Astrocyte (in vitro differentiated cells and primary cell): ENCODE measurements around the gene PLAAT2. TPM values are rescaled to one million over a fixed set of nuclear protein-coding genes. Genes with fewer than 3 reads are reported as not detected.

ENCODE experiments used
- DNase-seq: peaks from one replicate; pipeline ENCODE4 v3.0.0-alpha.2; 2010; ENCODE audit warnings: low read depth
- FAIRE-seq: peaks from 2 replicates; lab custom pipeline; 2011; peaks lifted over from hg19 to GRCh38; lab: Jason Lieb, UNC
- H2AFZ ChIP-seq: 2 replicates; pipeline ENCODE4 v1.6.0; 2012; ENCODE audit warnings: low read depth, low read length, inconsistent platforms
- H3K27ac ChIP-seq: 2 replicates; pipeline ENCODE4 v1.5.1; 2011; ENCODE audit warnings: low read depth, low read length, inconsistent platforms
- H3K27me3 ChIP-seq: 2 replicates; pipeline ENCODE4 v1.6.0; 2011; ENCODE audit warnings: low read length, inconsistent platforms; ENCODE audit not compliant: insufficient read depth
- H3K36me3 ChIP-seq: 2 replicates; pipeline ENCODE4 v1.5.1; 2011; ENCODE audit warnings: low read length, inconsistent platforms; ENCODE audit not compliant: insufficient read depth
- H3K4me1 ChIP-seq: 2 replicates; pipeline ENCODE4 v1.5.1; 2011; ENCODE audit warnings: low read length, inconsistent platforms; ENCODE audit not compliant: insufficient read depth
- H3K4me2 ChIP-seq: 2 replicates; pipeline ENCODE4 v1.6.0; 2012; ENCODE audit warnings: low read length, inconsistent platforms
- H3K4me3 ChIP-seq: 2 replicates; pipeline ENCODE4 v1.5.1; 2011; ENCODE audit warnings: low read depth, mild to moderate bottlenecking, low read length, inconsistent platforms; ENCODE audit not compliant: insufficient read depth
- H3K79me2 ChIP-seq: 2 replicates; pipeline ENCODE4 v1.6.0; 2012; ENCODE audit warnings: mild to moderate bottlenecking, low read length, inconsistent platforms; ENCODE audit not compliant: insufficient read depth
- H3K9ac ChIP-seq: 2 replicates; pipeline ENCODE4 v1.6.0; 2012; ENCODE audit warnings: mild to moderate bottlenecking, low read length, inconsistent platforms
- H3K9me3 ChIP-seq: 2 replicates; pipeline ENCODE4 v1.5.1; 2012; ENCODE audit warnings: low read depth, mild to moderate bottlenecking, low read length, inconsistent platforms; ENCODE audit not compliant: insufficient read depth
- H4K20me1 ChIP-seq: 2 replicates; pipeline ENCODE4 v1.6.0; 2012; ENCODE audit warnings: low read length, inconsistent platforms; ENCODE audit not compliant: insufficient read depth
- H3K27ac Mint-ChIP-seq: one replicate; pipeline ENCODE4 v1.8.0; 2021; ENCODE audit warnings: mild to moderate bottlenecking, mixed read lengths; ENCODE audit not compliant: unreplicated experiment
- H3K27me3 Mint-ChIP-seq: one replicate; pipeline ENCODE4 v1.8.0; 2021; ENCODE audit warnings: low read depth, mixed read lengths; ENCODE audit not compliant: unreplicated experiment
- H3K36me3 Mint-ChIP-seq: one replicate; pipeline ENCODE4 v1.8.0; 2021; ENCODE audit warnings: low read depth, mixed read lengths; ENCODE audit not compliant: unreplicated experiment
- H3K4me1 Mint-ChIP-seq: one replicate; pipeline ENCODE4 v1.8.0; 2021; ENCODE audit warnings: low read depth, mixed read lengths; ENCODE audit not compliant: unreplicated experiment
- H3K4me3 Mint-ChIP-seq: one replicate; pipeline ENCODE4 v1.8.0; 2021; ENCODE audit warnings: mild to moderate bottlenecking, moderate library complexity, mixed read lengths; ENCODE audit not compliant: unreplicated experiment
- H3K9me3 Mint-ChIP-seq: one replicate; pipeline ENCODE4 v1.8.0; 2021; ENCODE audit warnings: mild to moderate bottlenecking, mixed read lengths; ENCODE audit not compliant: unreplicated experiment
- CTCF ChIP-seq: IDR thresholded peaks from 2 replicates; pipeline ENCODE4 v1.5.1; 2011; ENCODE audit warnings: low read depth, mild to moderate bottlenecking, inconsistent platforms, low read length, moderate library complexity; ENCODE audit not compliant: insufficient read depth
- EZH2 ChIP-seq: IDR thresholded peaks from 2 replicates; pipeline ENCODE4 v1.6.1; 2012; ENCODE audit warnings: mild to moderate bottlenecking, low read length, inconsistent platforms; ENCODE audit not compliant: insufficient read depth
- total RNA-seq: library from RNA; stranded (reverse); gene quantifications from 2 replicates; pipeline ENCODE4 v1.2.1, GENCODE V29; 2021

The PLAAT2 gene
- total RNA-seq, 1 donor from 2014 or later: 0.52 TPM

DNA sequence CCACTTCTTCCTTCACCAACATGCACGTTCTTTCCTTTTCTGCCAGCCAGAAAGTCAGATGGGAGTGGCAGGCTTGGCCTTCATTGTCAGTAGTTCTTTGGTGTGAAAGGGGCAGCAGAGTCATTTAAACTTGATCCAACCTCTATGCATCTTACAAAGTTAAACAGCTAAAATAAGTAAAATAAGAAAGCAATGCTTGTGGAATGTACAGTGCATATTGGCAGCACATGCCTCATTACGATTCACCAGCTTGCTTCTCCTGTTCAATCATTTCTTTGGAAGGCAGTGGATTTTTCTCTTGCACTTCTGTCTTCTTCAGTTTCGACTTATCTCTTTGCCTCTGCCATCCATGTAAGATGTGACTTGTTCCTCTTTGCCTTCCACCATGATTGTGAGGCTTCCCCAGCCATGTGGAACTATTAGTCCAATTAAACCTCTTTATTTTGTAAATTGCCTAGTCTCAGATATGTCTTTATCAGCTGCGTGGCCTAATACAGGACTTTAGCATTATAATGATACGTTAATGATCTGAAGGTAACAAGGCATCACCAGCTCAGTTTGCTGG lies 42.5 kb downstream of the PLAAT2 start:
- Histone ChIP-seq H3K4me1 (no peaks in the 10 kb centered on the region), H3K36me3 (no peaks in the 10 kb centered on the region), H3K79me2 (no peaks in the 10 kb centered on the region), H3K27ac (no peak overlapping the region), H3K9ac (no peak overlapping the region), H3K27me3 (no peaks in the 10 kb centered on the region), H4K20me1 (no peaks in the 10 kb centered on the region), H3K9me3 (no peaks in the 10 kb centered on the region), H2AFZ (no peak overlapping the region), H3K4me2 (no peak overlapping the region), H3K4me3 (no peak overlapping the region)
- no peak for TF ChIP-seq EZH2
- TF ChIP-seq CTCF: no peak
- Mint-ChIP-seq H3K36me3 (peaks cover 1% of the 10 kb centered on the region), H3K9me3 (peaks cover 2% of the 10 kb centered on the region), H3K4me1 (peaks cover 5% of the 10 kb centered on the region), H3K4me3 (no peak overlapping the region), H3K27ac (no peak overlapping the region), H3K27me3 (no peaks in the 10 kb centered on the region)
- FAIRE-seq (no peak), DNase-seq (no peak)

GRCh38 chr11:63518548-63518947 lies 44.6 kb downstream of the PLAAT2 start:
- no peak overlapping the region for H3K4me3 ChIP-seq
- H3K27me3 ChIP-seq: no peaks in the 10 kb centered on the region
- no peak overlapping the region for H3K9ac ChIP-seq
- H3K4me3 Mint-ChIP-seq: no peak overlapping the region
- H3K79me2 ChIP-seq: no peaks in the 10 kb centered on the region
- TF ChIP-seq CTCF (no peak), EZH2 (no peak)
- FAIRE-seq: no peak
- H3K9me3 ChIP-seq: no peaks in the 10 kb centered on the region
- peaks cover under 1% of the 10 kb centered on the region for H3K36me3 Mint-ChIP-seq
- no peaks in the 10 kb centered on the region for H3K27me3 Mint-ChIP-seq
- peaks cover 5% of the 10 kb centered on the region for H3K4me1 Mint-ChIP-seq
- peaks cover 2% of the 10 kb centered on the region for H3K9me3 Mint-ChIP-seq
- H3K4me2 ChIP-seq: no peak overlapping the region
- peak; percentile 81 for DNase-seq
- H3K36me3 ChIP-seq: no peaks in the 10 kb centered on the region
- no peak overlapping the region for H2AFZ ChIP-seq
- H3K27ac Mint-ChIP-seq: no peak overlapping the region
- H3K27ac ChIP-seq: no peak overlapping the region
- H3K4me1 ChIP-seq: no peaks in the 10 kb centered on the region
- no peaks in the 10 kb centered on the region for H4K20me1 ChIP-seq

DNA sequence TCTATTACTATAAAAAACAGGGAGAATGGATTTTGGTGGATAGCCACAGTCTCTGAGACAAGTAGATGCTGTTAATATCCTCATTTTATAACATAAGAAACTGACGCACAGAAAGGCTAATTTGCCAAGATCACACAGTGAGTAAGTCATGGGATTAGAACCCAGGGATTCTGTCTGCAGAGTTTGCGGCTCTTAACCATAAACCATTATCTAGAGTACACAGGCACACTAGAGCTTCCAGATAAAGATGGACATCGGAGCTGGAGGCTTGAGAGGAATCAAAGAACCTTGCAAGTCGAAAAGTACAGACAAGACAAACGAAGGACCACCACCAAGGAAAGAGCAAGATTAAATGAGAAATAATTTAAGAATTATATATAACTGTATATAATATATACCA lies 46.0 kb downstream of the PLAAT2 start:
- Histone ChIP-seq H3K4me2 (no peak overlapping the region), H3K9ac (no peak overlapping the region), H3K27ac (no peak overlapping the region), H4K20me1 (no peaks in the 10 kb centered on the region), H3K36me3 (no peaks in the 10 kb centered on the region), H3K4me3 (no peak overlapping the region), H2AFZ (no peak overlapping the region), H3K79me2 (no peaks in the 10 kb centered on the region), H3K9me3 (no peaks in the 10 kb centered on the region), H3K27me3 (no peaks in the 10 kb centered on the region), H3K4me1 (no peaks in the 10 kb centered on the region)
- TF ChIP-seq EZH2 (no peak), CTCF (no peak)
- no peak for DNase-seq
- H3K36me3 Mint-ChIP-seq: no peaks in the 10 kb centered on the region
- H3K4me1 Mint-ChIP-seq: peaks cover 5% of the 10 kb centered on the region
- H3K4me3 Mint-ChIP-seq: no peak overlapping the region
- no peak overlapping the region for H3K27ac Mint-ChIP-seq
- peaks cover 2% of the 10 kb centered on the region for H3K9me3 Mint-ChIP-seq
- peaks cover 3% of the 10 kb centered on the region for H3K27me3 Mint-ChIP-seq
- FAIRE-seq: no peak
